Right lobe of liver (tissue), 4 donors: ENCODE data around the gene BMS1.

ENCODE experiments used
- POLR2A ChIP-seq: fragments of 450-650 bp; IDR thresholded peaks from one replicate; pipeline ENCODE4 v1.6.1; 2017; ENCODE audit warnings: antibody characterized with exemption, mild to moderate bottlenecking
- TF ChIP-seq, protein P1 (sequence below), 4 donors: fragments of 200-600 bp in 3 of 4; fragments of 450-650 bp in 1 of 4; IDR thresholded peaks; one replicate each; pipeline versions ENCODE4 v1.5.1 to v1.8.0; 2016 to 2022; ENCODE audit warnings: antibody characterized with exemption in 4 of 4, mild to moderate bottlenecking in 2 of 4
- donor health status: DM: no; HTN: no; CAD: no.
- donor health status: DM: no; HTN: no; CAD: no.
- donor health status: DM: no; HTN: yes; CAD: no.

GRCh38 chr10:42754155-42755027 is 28.2 kb upstream of the BMS1 start:
- no peak for TF ChIP-seq POLR2A
- TF ChIP-seq, protein P1, sequence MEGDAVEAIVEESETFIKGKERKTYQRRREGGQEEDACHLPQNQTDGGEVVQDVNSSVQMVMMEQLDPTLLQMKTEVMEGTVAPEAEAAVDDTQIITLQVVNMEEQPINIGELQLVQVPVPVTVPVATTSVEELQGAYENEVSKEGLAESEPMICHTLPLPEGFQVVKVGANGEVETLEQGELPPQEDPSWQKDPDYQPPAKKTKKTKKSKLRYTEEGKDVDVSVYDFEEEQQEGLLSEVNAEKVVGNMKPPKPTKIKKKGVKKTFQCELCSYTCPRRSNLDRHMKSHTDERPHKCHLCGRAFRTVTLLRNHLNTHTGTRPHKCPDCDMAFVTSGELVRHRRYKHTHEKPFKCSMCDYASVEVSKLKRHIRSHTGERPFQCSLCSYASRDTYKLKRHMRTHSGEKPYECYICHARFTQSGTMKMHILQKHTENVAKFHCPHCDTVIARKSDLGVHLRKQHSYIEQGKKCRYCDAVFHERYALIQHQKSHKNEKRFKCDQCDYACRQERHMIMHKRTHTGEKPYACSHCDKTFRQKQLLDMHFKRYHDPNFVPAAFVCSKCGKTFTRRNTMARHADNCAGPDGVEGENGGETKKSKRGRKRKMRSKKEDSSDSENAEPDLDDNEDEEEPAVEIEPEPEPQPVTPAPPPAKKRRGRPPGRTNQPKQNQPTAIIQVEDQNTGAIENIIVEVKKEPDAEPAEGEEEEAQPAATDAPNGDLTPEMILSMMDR (IDR thresholded peaks at IDR 0.05) = no peak
